GM12872 (cell line): ENCODE data around the gene MYH9.

Experiments
- CTCF ChIP-seq: IDR thresholded peaks from 3 replicates; pipeline ENCODE4 v1.5.1; 2011; ENCODE audit warnings: low read depth, mild to moderate bottlenecking, low read length, moderate library complexity; ENCODE audit not compliant: insufficient read depth

Gene MYH9

GRCh38 chr22:36319595-36320497, 67.9 kb downstream of the MYH9 start:
- TF ChIP-seq CTCF = no peak

GRCh38 chr22:36318442-36318841, 69.3 kb downstream of the MYH9 start:
- TF ChIP-seq CTCF = no peak

- no peak for TF ChIP-seq CTCF
These were observed 70.0 kb downstream of the MYH9 start for GRCh38 chr22:36317658-36318271.

- TF ChIP-seq CTCF = no peak
These were observed 71.3 kb downstream of the MYH9 start for GRCh38 chr22:36316419-36316818.

GRCh38 chr22:36315325-36315724, 72.4 kb downstream of the MYH9 start:
- no peak for TF ChIP-seq CTCF

GRCh38 chr22:36311386-36312085, 76.2 kb downstream of the MYH9 start:
- no peak for TF ChIP-seq CTCF

- TF ChIP-seq CTCF = no peak
These were observed 78.9 kb downstream of the MYH9 start for GRCh38 chr22:36308880-36309279.
